HG02973 (cell line): Measurements from ENCODE around the gene BACH2.
"Not testable (repeated sequence)": the region's sequence is repeated elsewhere in the genome, so short reads cannot be mapped to it uniquely, and the experiment has no call there.

Source experiments
- ATAC-seq: cut with Tn5 transposase; IDR thresholded peaks from one replicate; pipeline ENCODE4 v1.9.1; 2021; ENCODE audit warnings: moderate library complexity; ENCODE audit not compliant: unreplicated experiment

BACH2 gene

GRCh38 chr6:89977808-89978748 lies 318.6 kb downstream of the BACH2 start:
- no peak for ATAC-seq

DNA sequence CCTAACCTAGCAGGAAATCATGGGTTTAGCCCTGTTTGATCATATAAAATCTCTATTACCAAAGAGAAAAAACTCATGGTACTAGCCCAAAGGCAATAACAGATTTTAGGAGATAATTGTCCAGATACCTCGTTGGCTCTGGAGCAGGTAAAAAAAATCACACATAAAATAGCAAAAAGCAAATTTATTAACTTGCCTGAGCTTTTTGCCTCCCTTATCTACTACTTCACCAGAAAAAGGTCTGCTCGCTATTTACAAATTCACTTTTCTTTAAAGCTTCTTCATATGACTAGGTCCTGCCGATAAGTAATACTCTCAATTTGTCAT lies 320.0 kb downstream of the BACH2 start:
- ATAC-seq = no peak

DNA sequence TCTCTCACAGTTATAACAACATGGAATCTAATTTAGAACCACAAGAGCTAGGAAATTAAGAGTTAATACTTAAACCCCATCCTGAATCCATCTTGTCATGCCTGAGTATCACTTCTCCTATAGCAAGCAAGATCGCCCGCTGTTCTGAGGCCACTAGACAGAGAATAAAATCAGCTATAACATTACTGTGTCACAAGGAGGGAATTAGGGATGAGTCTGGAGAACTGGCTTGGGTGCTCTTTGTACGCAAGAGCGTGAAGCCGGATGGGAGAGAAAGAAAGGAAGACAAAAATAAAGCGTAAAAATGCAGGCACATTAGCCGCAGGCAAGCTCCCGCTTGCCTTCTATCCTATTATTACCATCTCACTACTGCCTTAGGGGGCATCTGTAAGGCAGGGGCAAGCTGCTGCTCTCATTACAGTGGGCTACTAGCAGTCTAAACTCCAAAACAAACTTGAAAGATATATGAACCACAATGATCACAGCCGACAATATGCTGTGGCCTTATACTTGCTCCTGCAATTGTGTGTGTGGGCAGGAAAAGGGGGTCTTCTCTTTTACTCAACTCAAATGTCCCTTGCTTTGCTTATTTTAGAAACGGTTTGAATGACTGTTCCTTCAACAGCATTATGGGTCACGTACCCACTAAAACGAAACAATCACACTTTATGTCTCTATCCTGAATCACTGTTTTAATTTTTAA lies 320.5 kb downstream of the BACH2 start:
- no peak for ATAC-seq

GRCh38 chr6:89975366-89975765 lies 321.3 kb downstream of the BACH2 start:
- no peak for ATAC-seq

DNA sequence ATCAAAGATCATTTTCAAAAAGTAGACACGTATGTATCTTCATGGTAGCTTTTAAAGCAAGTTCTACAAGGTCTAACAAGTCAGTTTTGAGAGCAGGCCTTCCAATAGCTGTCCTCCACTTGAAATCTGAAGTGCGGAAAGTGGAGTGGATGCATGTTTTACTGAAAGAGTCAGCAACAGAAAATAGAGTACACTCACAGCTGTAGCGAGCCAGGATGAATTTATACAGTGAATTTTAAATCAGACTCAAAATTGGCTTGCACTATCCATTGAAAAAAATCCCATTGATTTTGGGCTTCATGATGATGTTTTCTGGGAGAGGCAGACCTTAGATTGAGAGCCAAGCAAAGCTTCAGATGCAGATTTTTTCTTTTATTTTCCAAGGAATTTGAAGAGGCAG lies 321.8 kb downstream of the BACH2 start:
- no peak for ATAC-seq

- ATAC-seq = no peak
Observed at GRCh38 chr6:89972025-89972381, 324.6 kb downstream of the BACH2 start.

DNA sequence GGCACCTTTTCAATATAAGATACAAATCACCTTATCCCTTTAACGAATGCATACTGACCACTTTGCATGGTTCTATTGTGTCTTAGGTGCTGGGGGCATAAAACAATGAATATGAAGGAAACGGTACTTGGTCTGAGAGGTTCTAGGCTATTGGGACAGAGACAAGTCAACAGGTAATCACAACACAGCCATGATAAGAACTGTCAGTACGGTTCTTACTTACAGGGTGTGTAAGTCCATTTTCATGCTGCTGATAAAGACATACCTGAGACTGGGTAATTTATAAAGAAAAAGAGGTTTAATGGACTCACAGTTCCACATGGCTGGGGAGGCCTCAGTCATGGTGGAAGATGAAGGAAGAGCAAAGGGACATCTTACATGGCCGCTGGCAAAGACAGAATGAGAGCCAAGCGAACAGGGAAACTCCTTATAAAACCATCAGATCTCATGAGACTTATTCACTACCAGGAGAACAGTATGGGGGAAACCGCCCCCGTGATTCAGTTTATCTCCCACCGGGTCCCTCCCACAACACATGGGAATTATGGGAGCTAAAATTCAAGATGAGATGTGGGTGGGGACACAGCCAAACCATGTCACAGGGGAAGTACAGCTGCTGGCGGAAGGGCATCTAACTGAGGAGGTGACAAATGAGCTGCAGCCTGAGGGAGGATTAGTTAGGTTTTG lies 325.2 kb downstream of the BACH2 start:
- not testable (repeated sequence) for ATAC-seq

DNA sequence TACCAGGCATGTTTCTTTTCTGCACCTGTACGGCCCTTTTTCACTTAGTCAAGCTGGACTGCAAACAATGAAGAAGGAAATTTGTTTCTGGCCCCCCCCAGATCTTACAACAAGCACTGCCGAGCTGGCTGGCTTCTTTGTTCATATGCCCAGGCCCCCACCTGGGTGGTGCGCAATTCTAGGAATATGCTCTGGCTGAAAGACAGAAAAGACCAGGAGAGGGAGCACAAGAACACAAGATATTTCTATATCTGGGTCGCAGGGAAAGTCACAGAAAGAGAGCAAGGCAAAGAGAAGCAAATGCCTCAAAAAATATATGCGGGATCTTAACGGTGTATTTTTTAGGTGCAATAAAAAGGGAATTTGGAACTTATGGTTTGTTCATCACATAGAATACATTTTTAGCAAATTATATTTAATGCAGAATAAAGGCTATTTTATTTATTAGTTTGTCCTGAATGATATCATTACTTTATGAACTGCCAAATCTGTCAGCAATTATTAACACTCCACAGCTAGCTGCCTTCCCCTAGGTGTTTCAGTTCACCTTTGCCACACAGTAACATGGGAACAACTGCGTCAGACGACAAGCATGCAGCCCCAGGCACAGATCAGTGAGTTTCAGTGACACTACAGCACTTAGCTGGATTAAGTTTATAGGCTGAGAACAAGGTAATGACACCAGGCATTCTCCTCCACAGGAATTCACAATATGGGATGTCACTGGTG lies 325.9 kb downstream of the BACH2 start:
- ATAC-seq = no peak

- no peak for ATAC-seq
Observed at GRCh38 chr6:89970072-89970471, 326.6 kb downstream of the BACH2 start.

DNA sequence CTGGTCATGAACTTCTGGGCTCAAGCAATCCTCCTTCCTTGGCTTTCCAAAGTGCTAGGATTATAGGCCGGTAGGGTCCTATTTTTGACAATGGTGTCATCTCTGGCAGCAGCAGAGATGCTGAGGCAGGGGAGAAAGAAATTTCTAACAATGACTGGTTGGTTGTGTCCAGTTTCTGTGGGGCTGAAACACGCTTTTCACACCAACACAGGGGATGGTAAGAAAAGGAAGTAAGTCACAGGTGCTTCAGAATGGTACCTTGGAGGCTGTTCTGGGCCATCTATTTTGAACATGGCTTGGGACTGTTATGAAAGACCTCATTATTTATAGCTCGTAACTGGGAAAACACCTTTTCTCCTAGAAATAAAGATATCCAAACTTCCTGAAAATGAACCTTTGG lies 329.7 kb downstream of the BACH2 start:
- ATAC-seq = no peak

- ATAC-seq = no peak
Observed at GRCh38 chr6:89966228-89966544, 330.5 kb downstream of the BACH2 start.

DNA sequence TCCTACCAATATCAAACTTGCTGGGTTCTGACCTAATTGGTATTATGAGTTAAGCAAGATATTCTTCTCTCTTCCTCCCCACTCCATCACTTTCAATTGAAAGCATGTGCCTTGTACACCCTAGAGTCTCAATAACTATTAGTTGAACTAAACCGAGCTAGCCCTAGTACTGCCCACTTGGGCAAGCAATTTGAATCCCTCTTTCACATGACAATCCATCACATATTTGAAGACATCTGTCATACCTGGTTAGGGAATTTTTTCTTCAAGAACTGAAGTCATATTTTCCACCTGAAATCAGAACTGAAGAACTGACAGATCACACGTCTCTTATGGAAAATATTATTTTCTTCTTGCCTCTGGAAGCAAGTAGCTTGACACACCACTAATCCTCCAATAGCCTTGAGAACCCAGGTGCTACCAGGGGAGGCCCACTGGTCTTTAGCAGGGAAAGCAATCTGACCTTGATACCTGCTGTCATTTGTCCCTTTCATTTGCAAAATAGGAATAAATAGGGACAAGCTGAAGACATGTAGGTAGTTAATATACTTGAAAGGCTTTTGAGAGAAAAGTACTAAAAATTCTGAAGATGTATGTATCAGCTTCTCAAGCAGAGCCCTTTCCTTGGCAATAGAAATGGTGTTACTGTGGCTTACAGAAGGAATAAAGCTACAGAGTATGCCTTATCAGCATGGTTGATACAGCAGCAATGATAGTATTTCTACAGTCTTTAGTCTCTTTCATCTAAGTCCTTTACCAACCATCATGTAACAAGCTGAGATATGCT lies 331.0 kb downstream of the BACH2 start:
- ATAC-seq = no peak

DNA sequence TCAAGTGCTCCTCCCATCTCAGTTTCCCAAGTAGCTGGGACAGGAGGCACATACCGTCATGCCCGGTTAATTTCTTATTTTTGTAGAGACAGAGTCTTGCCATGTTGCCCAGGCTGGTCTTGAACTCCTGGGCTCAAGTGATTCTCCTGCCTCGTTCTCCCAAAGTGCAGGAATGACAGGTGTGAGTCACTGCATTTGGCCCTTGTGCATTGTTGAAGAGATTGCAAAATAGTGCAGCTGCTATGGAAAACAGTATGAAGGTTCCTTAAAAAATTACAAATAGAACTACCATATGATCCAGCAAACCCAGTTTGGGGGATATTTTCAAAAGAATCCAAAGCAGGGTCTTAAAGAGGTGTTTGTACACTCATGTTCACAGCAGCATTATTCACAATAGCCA lies 333.3 kb downstream of the BACH2 start:
- no peak for ATAC-seq

GRCh38 chr6:89961481-89961880 lies 335.2 kb downstream of the BACH2 start:
- no peak for ATAC-seq

- no peak for ATAC-seq
Observed at GRCh38 chr6:89959883-89960282, 336.8 kb downstream of the BACH2 start.

GRCh38 chr6:89956182-89956581 lies 340.5 kb downstream of the BACH2 start:
- ATAC-seq = no peak

DNA sequence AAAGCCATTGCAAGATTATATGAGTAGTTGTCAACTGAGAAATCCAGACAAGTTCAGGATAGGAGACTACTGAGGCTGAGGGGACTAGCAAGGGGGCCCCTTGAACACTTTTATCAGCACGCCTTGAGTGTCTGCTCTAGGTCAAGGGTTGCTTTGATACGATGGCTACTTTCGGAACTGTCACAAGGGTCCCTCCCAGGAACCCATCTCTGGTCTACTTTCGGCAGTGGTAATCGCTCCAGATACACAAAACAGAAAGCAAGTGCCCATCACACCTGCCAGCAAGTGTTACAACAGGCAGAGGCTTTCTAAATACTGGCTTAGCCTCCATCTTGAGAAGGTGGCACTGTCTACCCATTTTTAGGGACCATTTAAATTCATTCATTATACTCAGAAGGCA lies 341.3 kb downstream of the BACH2 start:
- ATAC-seq = no peak

- no peak for ATAC-seq
Observed at GRCh38 chr6:89954721-89955148, 341.9 kb downstream of the BACH2 start.

GRCh38 chr6:89952686-89953085 lies 344.0 kb downstream of the BACH2 start:
- ATAC-seq = no peak

GRCh38 chr6:89952105-89952671 lies 344.5 kb downstream of the BACH2 start:
- no peak for ATAC-seq
